GM18499 (cell line): Measurements from ENCODE around the gene TRPC4AP.

Experiments
- ATAC-seq: cut with Tn5 transposase; IDR thresholded peaks from one replicate; pipeline ENCODE4 v1.9.1; 2021; ENCODE audit warnings: moderate number of reproducible peaks; ENCODE audit not compliant: insufficient read depth, unreplicated experiment

The TRPC4AP gene

GRCh38 chr20:34974246-34974645 is 118.4 kb downstream of the TRPC4AP start:
- no peak for ATAC-seq

GRCh38 chr20:34971561-34972235 is 120.9 kb downstream of the TRPC4AP start:
- ATAC-seq = no peak

GRCh38 chr20:34970846-34971560 is 121.6 kb downstream of the TRPC4AP start:
- ATAC-seq = no peak

- ATAC-seq = no peak
Measured at GRCh38 chr20:34970193-34970840, 122.3 kb downstream of the TRPC4AP start.

- ATAC-seq = no peak
Measured at GRCh38 chr20:34968042-34968775, 124.4 kb downstream of the TRPC4AP start.

GRCh38 chr20:34967421-34967820 is 125.2 kb downstream of the TRPC4AP start:
- ATAC-seq = no peak

GRCh38 chr20:34965051-34965450 is 127.6 kb downstream of the TRPC4AP start:
- no peak for ATAC-seq

- ATAC-seq = no peak
Measured at GRCh38 chr20:34964486-34964885, 128.1 kb downstream of the TRPC4AP start.

- ATAC-seq = no peak
Measured at GRCh38 chr20:34956751-34957472, 135.7 kb downstream of the TRPC4AP start.

- ATAC-seq = peak; percentile 15
Measured at GRCh38 chr20:34956041-34956458, 136.6 kb downstream of the TRPC4AP start.

- ATAC-seq = peak; percentile 67
Measured at GRCh38 chr20:34955231-34956040, 137.2 kb downstream of the TRPC4AP start, which contains the start of the genes GSS and MYH7B. GSS (minus strand) TSS chr20:34955806; CDS start chr20:34951852, 3,954 bp downstream. MYH7B (plus strand) TSS chr20:34955868; CDS start chr20:34978006, 22,138 bp downstream.

GRCh38 chr20:34954904-34955230 is 137.7 kb downstream of the TRPC4AP start:
- ATAC-seq = no peak

GRCh38 chr20:34953960-34954359 is 138.6 kb downstream of the TRPC4AP start:
- ATAC-seq = no peak

- ATAC-seq = no peak
Measured at GRCh38 chr20:34952671-34953070, 139.9 kb downstream of the TRPC4AP start.
